ENCODE data around the gene CITED2. TPM values are rescaled to one million over a fixed set of nuclear protein-coding genes. Genes with fewer than 3 reads are reported as not detected.
A peak's percentile ranks its signal among the peaks of the same experiment; 100 is the strongest.

CITED2 gene
- total RNA-seq, 6 donors from 2014 or later = 103 to 364 (median 228) TPM

DNA sequence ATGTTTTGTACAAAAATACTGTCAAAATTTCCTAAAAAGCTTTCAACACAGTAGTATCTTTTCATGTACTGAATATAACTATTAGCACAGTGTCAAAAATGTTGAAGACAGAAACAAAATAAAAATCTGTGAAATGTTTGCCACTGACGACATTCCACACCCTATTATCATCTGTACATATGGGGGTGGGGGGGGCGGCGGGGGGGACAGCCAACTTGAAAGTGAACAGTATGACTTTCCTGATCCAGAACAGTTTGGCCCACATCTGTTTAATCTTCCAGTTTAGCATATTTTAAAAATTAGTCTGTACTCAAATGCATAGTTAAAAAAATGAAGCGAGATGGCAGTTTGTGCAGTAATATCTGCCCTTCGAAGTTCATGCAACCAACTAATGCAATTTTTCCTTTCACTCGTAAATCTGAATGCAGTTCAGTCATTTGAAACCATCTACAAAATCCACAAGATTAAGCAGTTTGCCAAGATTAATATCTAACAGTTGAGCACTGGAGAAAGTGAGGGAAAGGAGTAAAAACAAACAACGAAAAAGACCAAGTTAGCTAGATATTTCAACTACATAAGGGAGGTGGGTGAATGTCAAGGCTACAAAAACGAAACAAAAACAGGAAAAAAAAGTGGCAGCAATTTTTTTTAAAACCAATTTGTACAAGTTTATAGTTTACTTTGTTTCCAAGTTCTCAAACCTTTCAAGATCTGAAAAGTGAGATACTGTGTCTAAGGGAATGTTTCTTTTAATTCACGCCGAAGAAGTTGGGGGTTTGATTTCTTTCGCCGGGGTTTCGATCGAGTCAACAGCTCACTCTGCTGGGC, 1.9 kb downstream of the CITED2 start:
- WGBS, 2 donors = 1 to 2% methylated on average over 14 of the region's 14 CpGs
- DNase-seq = no peak
- Histone ChIP-seq H3K27ac (peak overlapping the region; percentile 96 to 99 (median 99)), H3K9me3 (no peaks in the 10 kb centered on the region), H3K4me1 (peaks cover 22 to 55% (median 39%) of the 10 kb centered on the region in 4 donors), H3K36me3 (peaks cover 0 to 31% (median 5%) of the 10 kb centered on the region in 4 donors), H3K4me3 (peak overlapping the region; percentile 79 to 90 (median 88)), H3K27me3 (no peaks in the 10 kb centered on the region)
- TF ChIP-seq POLR2AphosphoS5 (IDR thresholded peaks at IDR 0.05) (no peak), EP300 (IDR thresholded peaks at IDR 0.05) (no peak)
- TF ChIP-seq, protein P1, sequence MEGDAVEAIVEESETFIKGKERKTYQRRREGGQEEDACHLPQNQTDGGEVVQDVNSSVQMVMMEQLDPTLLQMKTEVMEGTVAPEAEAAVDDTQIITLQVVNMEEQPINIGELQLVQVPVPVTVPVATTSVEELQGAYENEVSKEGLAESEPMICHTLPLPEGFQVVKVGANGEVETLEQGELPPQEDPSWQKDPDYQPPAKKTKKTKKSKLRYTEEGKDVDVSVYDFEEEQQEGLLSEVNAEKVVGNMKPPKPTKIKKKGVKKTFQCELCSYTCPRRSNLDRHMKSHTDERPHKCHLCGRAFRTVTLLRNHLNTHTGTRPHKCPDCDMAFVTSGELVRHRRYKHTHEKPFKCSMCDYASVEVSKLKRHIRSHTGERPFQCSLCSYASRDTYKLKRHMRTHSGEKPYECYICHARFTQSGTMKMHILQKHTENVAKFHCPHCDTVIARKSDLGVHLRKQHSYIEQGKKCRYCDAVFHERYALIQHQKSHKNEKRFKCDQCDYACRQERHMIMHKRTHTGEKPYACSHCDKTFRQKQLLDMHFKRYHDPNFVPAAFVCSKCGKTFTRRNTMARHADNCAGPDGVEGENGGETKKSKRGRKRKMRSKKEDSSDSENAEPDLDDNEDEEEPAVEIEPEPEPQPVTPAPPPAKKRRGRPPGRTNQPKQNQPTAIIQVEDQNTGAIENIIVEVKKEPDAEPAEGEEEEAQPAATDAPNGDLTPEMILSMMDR (IDR thresholded peaks at IDR 0.05) = no peak
- no peak for ATAC-seq (ENCODE audit: low FRiP score in 2 of 2)

DNA sequence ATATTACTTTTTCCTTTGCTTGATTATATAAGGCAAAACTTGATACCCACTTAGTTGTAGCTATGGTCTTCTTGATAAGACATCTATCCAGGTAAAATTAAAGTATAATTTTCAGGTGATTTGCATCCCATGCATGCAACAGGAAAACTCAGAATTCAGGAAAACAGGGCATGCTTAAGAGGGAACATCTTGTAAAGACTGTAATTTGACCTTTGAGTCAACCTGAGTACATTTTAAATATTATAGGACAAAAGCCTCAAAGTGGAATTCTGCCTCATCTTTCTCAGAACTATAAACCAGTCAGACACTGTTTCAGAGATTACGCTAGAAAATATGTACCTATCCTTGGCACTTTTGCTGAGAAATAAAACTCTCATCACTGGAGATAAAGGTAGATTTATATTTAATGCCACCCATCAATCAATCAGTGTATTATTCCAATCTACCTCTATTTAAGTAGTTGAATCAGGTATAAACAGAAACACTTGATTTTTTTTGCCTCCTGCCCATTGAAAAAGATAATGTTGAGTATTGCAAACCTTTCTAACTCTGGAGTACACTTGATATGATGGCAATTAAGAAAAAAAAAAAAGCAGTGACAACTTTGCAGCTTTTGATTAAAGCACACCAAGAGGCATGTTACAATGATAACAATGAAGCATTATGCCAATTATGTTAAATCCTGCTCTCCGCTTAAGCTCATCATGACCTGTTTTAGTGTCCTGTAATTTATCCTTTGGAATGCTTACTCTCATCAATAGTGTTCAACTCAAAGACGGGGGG, 2.8 kb downstream of the CITED2 start:
- 42 to 51% methylated on average over 3 of the region's 3 CpGs for WGBS, 2 donors
- Histone ChIP-seq H3K27me3 (no peaks in the 10 kb centered on the region), H3K4me1 (peaks cover 23 to 52% (median 35%) of the 10 kb centered on the region in 4 donors), H3K36me3 (peaks cover 0 to 31% (median 5%) of the 10 kb centered on the region in 4 donors), H3K27ac (peak overlapping the region; percentile 96 to 99 (median 99)), H3K4me3 (peak overlapping the region; percentile 13 to 88 (median 83)), H3K9me3 (no peaks in the 10 kb centered on the region)
- TF ChIP-seq POLR2A (IDR thresholded peaks at IDR 0.05) (peak in 1 of 4 donors; percentile 1), POLR2AphosphoS5 (IDR thresholded peaks at IDR 0.05) (no peak), EP300 (IDR thresholded peaks at IDR 0.05) (no peak)
- TF ChIP-seq, protein P1 (IDR thresholded peaks at IDR 0.05) = no peak
- ATAC-seq (ENCODE audit: low FRiP score in 2 of 2) (no peak), DNase-seq (no peak)

GRCh38 chr6:139370999-139371345, 3.5 kb downstream of the CITED2 start:
- peak overlapping the region in 3 of 4 donors; percentile 79 to 88 (median 87) for H3K4me3 ChIP-seq

GRCh38 chr6:139370283-139370998, 4.0 kb downstream of the CITED2 start:
- Histone ChIP-seq H3K4me3 (peak overlapping the region in 3 of 4 donors; percentile 79 to 88 (median 87)), H3K9me3 (no peaks in the 10 kb centered on the region), H3K27ac (peak overlapping the region; percentile 96 to 99 (median 99)), H3K4me1 (peaks cover 23 to 43% (median 31%) of the 10 kb centered on the region in 4 donors), H3K27me3 (no peaks in the 10 kb centered on the region), H3K36me3 (peaks cover 0 to 31% (median 5%) of the 10 kb centered on the region in 4 donors)
- DNase-seq (peak in 1 of 2 donors; percentile 35), ATAC-seq (ENCODE audit: low FRiP score in 2 of 2) (no peak)
- 27 to 44% methylated on average over 5 of the region's 5 CpGs for WGBS, 2 donors
- TF ChIP-seq, protein P1 (IDR thresholded peaks at IDR 0.05) = no peak
- peak in 1 of 4 donors; percentile 7 for TF ChIP-seq POLR2A (IDR thresholded peaks at IDR 0.05)

More at GRCh38 chr6:139370999-139371345, 3.5 kb downstream of the CITED2 start:
- Histone ChIP-seq H3K9me3 (no peaks in the 10 kb centered on the region), H3K4me1 (peaks cover 23 to 45% (median 33%) of the 10 kb centered on the region in 4 donors), H3K27me3 (no peaks in the 10 kb centered on the region), H3K36me3 (peaks cover 0 to 31% (median 5%) of the 10 kb centered on the region in 4 donors), H3K27ac (peak overlapping the region; percentile 96 to 99 (median 99))
- no peak for TF ChIP-seq EP300 (IDR thresholded peaks at IDR 0.05)
- TF ChIP-seq, protein P1 (IDR thresholded peaks at IDR 0.05) = no peak
- TF ChIP-seq POLR2AphosphoS5 (IDR thresholded peaks at IDR 0.05) = no peak
- TF ChIP-seq POLR2A (IDR thresholded peaks at IDR 0.05) = no peak
- DNase-seq = no peak
- ATAC-seq (ENCODE audit: low FRiP score in 2 of 2) = no peak
- WGBS, 2 donors = 70 to 71% methylated on average over 3 of the region's 3 CpGs
